NCI-H1436 treated with DMSO at 0.1 percent for 48 hours (cell line): ENCODE data around the gene SSBP2.

ENCODE experiments used
- DNase-seq: peaks from one replicate; lab custom pipeline; 2025; lab: John Stamatoyannopoulos, UW

The SSBP2 gene

DNA sequence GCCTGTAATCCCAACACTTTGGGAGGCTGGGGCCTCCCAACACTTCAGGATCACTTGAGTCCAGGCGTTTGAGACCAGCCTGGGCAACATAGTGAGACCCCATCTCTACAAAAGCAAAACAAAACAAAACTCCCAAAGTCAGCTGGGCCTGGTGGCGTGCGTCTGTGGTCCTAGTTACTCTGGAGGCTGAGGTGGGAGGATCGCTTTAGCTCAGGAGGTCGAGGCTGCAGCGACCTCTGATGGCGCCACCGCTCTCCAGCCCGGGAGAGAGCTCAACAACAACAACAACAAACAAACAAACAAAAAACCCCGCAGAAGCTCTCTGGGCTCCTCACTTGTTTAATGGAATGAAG, 357.5 kb downstream of the SSBP2 start:
- DNase-seq = no peak

DNA sequence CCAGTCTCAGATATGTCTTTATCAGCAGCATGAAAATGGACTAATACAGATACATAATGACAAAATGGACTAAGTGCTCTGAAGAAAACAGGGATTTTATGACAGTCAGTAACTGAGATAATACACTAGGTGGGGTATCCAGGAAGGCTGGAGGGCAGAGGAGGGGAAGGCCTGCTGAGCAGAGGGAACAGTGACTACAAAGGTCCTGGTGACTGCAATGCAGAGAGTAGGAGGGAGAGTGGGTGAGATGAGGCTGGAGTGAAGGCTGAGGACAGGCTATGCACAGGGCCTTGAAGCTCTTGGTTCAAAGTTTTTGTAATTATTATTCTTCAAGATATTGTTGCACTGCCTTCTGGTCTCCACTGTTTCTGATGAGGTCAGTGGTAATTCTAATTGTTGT, 361.9 kb downstream of the SSBP2 start:
- no peak for DNase-seq

DNA sequence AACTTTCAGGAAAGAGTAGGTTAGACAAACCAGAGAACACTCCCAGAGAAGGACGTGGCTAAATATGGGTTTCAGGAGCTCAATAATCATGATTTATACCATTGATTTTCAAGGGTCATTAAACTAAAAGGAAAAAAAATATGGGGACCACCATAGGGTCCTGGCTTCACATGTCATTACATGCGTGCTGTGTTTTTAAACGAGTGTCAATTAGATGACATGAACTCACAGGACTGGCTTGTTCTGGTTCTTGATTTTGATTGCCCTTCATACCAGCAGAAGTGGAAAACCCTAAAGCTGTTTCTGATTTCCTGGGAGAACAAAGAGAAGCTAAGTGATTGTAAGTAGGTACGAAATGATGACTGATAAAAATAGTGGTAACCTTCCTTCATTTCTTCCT, 362.7 kb downstream of the SSBP2 start:
- no peak for DNase-seq

DNA sequence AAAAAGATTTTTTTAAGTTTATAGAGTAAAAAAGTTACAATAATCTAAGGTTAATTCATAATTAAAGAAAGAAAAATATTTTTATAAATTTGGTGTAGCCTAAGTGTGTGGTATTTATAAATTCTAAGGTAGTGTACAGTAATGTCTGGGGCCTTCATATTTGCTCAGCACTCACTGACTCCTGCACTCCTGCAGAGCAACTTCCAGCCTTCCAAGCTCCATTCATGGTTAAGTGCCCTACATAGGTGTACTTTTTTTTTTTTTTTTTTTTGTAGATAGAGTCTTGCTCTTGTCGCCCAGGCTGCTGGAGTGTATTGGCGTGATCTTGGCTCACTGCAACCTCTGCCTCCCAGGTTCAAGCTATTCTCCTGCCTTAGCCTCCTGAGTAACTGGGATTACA, 367.0 kb downstream of the SSBP2 start:
- DNase-seq = no peak

DNA sequence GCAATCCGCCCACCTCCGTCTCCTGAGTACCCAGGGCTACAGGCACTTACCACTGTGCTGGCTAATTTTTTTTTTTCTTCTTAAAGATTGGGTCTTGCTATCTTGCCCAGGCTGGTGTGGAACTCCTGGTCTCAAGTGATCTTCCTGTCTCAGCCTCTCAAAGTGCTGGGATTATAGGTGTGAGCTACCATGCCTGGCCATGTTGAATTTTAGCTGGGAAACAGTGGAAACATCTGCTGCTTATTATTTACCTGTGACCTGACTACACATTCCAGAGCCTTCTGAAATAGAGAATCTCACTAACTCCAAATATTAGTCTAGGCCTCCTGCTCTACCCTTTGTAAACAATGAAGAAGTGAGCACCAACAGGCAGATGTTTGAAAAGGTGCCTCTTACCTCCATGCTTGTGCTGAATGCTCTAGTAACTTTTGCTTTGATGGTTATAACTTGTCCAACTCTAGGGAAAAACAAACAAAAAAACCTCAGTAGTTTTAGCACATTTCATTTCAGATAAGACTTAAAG, 379.5 kb downstream of the SSBP2 start:
- no peak for DNase-seq

DNA sequence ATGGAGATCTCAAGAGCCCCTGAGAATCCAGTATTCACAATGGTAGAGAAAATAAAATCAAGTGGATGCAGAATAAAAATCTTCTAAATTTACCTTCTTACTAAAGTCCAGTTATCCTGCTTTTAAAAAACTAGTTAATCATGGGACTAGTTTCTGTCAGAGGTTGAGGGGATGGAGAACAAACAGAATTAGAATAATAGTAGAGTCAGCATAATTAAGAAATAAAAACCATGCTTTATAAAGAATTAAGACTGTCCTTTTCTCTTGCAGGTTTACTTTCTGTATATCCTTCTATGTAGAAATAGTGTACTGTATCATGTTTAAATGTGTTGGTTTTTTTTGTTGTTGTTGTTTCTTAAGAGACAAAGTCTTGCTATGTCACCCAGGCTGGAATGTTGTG, 380.0 kb downstream of the SSBP2 start:
- no peak for DNase-seq

DNA sequence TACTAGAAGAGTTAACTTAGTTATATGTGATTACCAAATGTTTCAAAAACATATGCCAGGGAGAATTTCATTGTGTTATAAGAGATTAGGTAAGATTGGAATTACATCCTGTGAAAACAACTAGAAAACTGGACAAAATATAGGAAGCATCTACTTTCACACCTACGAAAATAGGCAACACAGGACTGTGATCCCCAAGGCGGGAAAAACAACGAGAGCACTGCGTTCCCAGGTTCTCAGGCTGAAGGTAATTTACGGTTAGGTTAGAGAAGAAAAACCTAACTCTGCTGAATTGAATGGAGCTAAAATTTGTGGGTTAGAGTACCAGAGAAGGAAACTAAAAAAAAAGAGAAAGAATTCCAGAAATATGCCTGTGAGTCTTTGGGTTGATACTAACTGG, 385.4 kb downstream of the SSBP2 start:
- DNase-seq = no peak

DNA sequence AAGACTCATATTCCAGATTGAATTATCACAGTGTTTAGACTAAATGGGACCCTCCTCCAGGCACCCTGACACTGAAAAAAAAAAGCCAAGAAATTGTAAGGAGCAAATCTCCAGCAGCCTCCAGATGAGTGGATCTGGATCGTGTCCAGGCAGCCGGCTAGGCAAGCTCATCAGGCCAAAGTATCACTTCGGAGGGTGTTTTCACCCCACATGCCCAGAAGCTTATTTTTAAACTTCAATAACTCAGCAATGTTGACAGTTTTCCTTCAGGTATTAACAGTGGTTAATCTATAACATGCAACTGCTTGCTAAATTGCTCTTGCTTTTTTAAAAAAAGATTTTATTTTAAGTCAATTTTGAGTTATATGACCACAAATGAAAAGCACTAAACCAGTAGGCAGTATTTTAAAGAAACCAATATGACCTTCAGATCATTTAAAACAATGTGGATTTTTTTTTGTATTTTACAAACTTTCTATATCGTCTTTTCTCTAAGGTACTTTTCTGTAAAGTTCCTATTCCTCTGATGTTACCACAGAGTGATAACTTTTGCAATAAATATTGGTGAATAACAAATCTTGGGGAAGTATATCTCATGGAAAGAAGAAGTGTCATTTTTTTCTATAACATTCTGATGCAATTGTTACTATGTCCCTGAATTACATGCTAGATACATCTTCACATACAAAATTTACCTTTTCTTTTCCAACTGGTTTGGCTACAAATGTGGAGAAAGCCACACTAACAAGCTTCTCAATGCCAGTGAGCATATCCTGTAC, 387.6 kb downstream of the SSBP2 start:
- DNase-seq = no peak
